ES-I3 (cell line): ENCODE results near the gene THAP11.

ENCODE experiments used
- H3K36me3 ChIP-seq: 2 replicates; pipeline ENCODE4 v1.6.1; 2013; ENCODE audit warnings: mild to moderate bottlenecking, low read length, control low read depth, moderate library complexity; ENCODE audit not compliant: insufficient read depth
- H3K4me1 ChIP-seq: 2 replicates; pipeline ENCODE4 v1.6.1; 2013; ENCODE audit warnings: mild to moderate bottlenecking, control low read depth, low read length; ENCODE audit not compliant: insufficient read depth
- H3K9ac ChIP-seq: 2 replicates; pipeline ENCODE4 v1.6.1; 2013; ENCODE audit warnings: low read depth, mild to moderate bottlenecking, low read length, moderate library complexity
- H3K9me3 ChIP-seq: 2 replicates; pipeline ENCODE4 v1.6.1; 2013; ENCODE audit warnings: mild to moderate bottlenecking, low read length, moderate library complexity; ENCODE audit not compliant: control insufficient read depth, insufficient read depth

Gene THAP11

DNA sequence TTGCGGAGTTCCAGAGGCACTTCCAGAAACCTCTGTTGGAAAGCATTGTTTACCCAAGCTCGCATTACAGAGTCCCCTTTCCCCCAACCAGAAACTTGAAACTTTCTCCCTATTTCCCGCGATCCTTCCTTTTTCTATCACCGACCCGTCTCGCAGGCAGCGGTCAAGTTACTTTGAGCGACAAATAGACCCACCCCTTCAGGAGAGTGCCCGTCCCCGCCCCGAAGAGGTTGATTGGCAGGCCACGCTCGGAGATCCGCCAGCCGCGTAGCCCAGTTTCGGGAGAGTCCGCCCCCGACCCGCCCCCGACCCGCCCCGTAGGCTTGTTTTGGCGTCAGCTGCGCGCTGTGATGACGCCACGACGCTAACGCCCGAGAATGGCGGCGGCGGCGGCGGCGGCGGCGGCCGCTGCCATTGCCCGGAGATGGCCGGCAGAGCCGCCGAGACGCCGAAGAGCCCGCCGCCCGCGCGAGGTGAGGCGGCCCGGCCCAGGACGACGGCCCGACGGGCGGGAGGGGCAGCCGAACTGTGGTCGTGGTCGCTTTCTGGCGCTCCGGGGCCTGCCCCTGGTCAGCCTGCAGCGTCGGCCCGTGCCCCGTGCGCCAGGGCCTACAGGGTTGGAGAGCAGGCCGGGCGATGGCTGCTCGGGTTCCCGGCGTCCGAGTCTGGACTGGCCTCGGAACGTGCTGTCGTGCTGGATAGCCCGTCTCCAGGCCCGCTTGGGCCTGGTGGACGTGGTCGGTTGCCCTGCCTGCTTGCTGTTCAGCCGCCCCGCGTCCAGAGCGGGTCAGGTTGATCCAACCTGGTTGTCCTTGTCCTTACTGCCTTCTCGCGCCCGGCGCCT, 51.0 kb downstream of the THAP11 start, which contains the start of gene PSKH1:
TSS of gene PSKH1 (plus strand) at position 356 of the 844 bp plus-strand sequence. CDS start 15,496 bp downstream, outside the sequence.
- Histone ChIP-seq H3K9ac (peak within 1 kb of the TSS; percentile 97), H3K9me3 (no peaks in the 10 kb centered on the region), H3K36me3 (no peaks in the 10 kb centered on the region), H3K4me1 (no peaks in the 10 kb centered on the region; the same call in 1 of the 2 replicates)
